Keratinocyte (primary cell): ENCODE measurements around the gene LRFN3. TPM values are rescaled to one million over a fixed set of nuclear protein-coding genes. Genes with fewer than 3 reads are reported as not detected.
"Not testable (repeated sequence)": the region's sequence is repeated elsewhere in the genome, so short reads cannot be mapped to it uniquely, and the experiment has no call there.

Experiments used
- DNase-seq: peaks from one replicate; pipeline ENCODE4 v3.0.0-alpha.2; 2011; ENCODE audit warnings: low read depth, missing footprints, low spot score
- FAIRE-seq: peaks from 2 replicates; lab custom pipeline; 2011; peaks lifted over from hg19 to GRCh38; lab: Jason Lieb, UNC
- H2AFZ ChIP-seq: 2 replicates; pipeline ENCODE4 v1.6.0; 2012; ENCODE audit warnings: low read length, control low read depth, inconsistent platforms; ENCODE audit not compliant: control insufficient read depth
- H3K27ac ChIP-seq: 2 replicates; pipeline ENCODE4 v1.5.1; 2011; ENCODE audit warnings: low read length; ENCODE audit not compliant: control insufficient read depth, insufficient read depth
- H3K27me3 ChIP-seq: 3 replicates; pipeline ENCODE4 v1.6.0; 2011; ENCODE audit warnings: low read length; ENCODE audit not compliant: control insufficient read depth, insufficient read depth; ENCODE audit errors: extremely low read depth
- H3K36me3 ChIP-seq, 2 experiments: 2 replicates in 1 of 2; 3 replicates in 1 of 2; pipeline ENCODE4 v1.5.1; 2011; ENCODE audit warnings: low read length in 2 of 2, mild to moderate bottlenecking in 1 of 2; ENCODE audit not compliant: control insufficient read depth in 2 of 2, insufficient read depth in 2 of 2; ENCODE audit errors: extremely low read depth in 1 of 2
- H3K4me1 ChIP-seq: 3 replicates; pipeline ENCODE4 v1.5.1; 2011; ENCODE audit warnings: low read length; ENCODE audit not compliant: control insufficient read depth, insufficient read depth; ENCODE audit errors: extremely low read depth
- H3K4me2 ChIP-seq: 3 replicates; pipeline ENCODE4 v1.6.0; 2011; ENCODE audit warnings: low read depth, low read length; ENCODE audit not compliant: control insufficient read depth, insufficient read depth; ENCODE audit errors: extremely low read depth
- H3K4me3 ChIP-seq, 3 experiments: fragments of 200-600 bp in 1 of 3; sonication (generic) in 1 of 3; 2 replicates in 2 of 3; 3 replicates in 1 of 3; pipeline ENCODE4 v1.5.1; 2011 to 2016; ENCODE audit warnings: low read length in 3 of 3, mild to moderate bottlenecking in 3 of 3, control low read depth in 2 of 3, inconsistent platforms in 1 of 3, low read depth in 1 of 3, mixed read lengths in 1 of 3, mixed run types in 1 of 3, moderate library complexity in 1 of 3; ENCODE audit not compliant: control insufficient read depth in 2 of 3, insufficient read depth in 2 of 3; ENCODE audit errors: extremely low read depth in 1 of 3
- H3K79me2 ChIP-seq: 2 replicates; pipeline ENCODE4 v1.6.0; 2012; ENCODE audit warnings: low read length; ENCODE audit not compliant: control insufficient read depth, insufficient read depth
- H3K9ac ChIP-seq: 3 replicates; pipeline ENCODE4 v1.6.0; 2011; ENCODE audit warnings: low read length; ENCODE audit not compliant: control insufficient read depth, insufficient read depth; ENCODE audit errors: extremely low read depth
- H3K9me1 ChIP-seq: 3 replicates; pipeline ENCODE4 v1.6.0; 2011; ENCODE audit warnings: low read length; ENCODE audit not compliant: control insufficient read depth, insufficient read depth; ENCODE audit errors: extremely low read depth
- H3K9me3 ChIP-seq: 2 replicates; pipeline ENCODE4 v1.5.1; 2012; ENCODE audit warnings: low read depth, low read length; ENCODE audit not compliant: control insufficient read depth
- H4K20me1 ChIP-seq: 3 replicates; pipeline ENCODE4 v1.6.0; 2011; ENCODE audit warnings: low read length; ENCODE audit not compliant: control insufficient read depth, insufficient read depth; ENCODE audit errors: extremely low read depth
- EZH2 ChIP-seq: IDR thresholded peaks from one replicate; pipeline ENCODE4 v1.6.1; 2012; ENCODE audit warnings: inconsistent platforms, mild to moderate bottlenecking, low read length, moderate library complexity
- dilution Hi-C: fragments of 300-500 bp; cut with MboI; formaldehyde crosslinking; loops from one replicate; pipeline ENCODE4 v1.7.0; 2020; ENCODE audit warnings: low sequenced_read_pairs; ENCODE audit not compliant: extremely low pct_ligation_motif_present
- polyA plus RNA-seq, 5 experiments: library from polyadenylated mRNA; depleted of rRNA in 3 of 5; stranded (reverse) in 3 of 5; stranded (forward) in 1 of 5; unstranded in 1 of 5; fragments of >200 nt; gene quantifications; 1 replicate in 1 of 5; 2 replicates in 3 of 5; 3 replicates in 1 of 5; pipeline versions ENCODE4 v1.2.1 to v1.2.3, GENCODE V29; 2011 to 2012; ENCODE audit warnings: missing spikeins in 2 of 5, low read depth in 1 of 5, low replicate concordance in 1 of 5
- TF ChIP-seq, protein P1 (sequence below), 3 experiments: IDR thresholded peaks in 1 of 3; conservative IDR thresholded peaks in 1 of 3; optimal IDR thresholded peaks in 1 of 3; 2 replicates in 2 of 3; 3 replicates in 1 of 3; pipeline versions ENCODE3 to v1.5.1; 2011; ENCODE audit warnings: low read length in 3 of 3, mild to moderate bottlenecking in 3 of 3, moderate library complexity in 2 of 3, control low read depth in 1 of 3, inconsistent platforms in 1 of 3; ENCODE audit not compliant: insufficient read depth in 2 of 3; ENCODE audit errors: extremely low read depth in 1 of 3

LRFN3 gene
- polyA plus RNA-seq, 1 donor (not counting 4 experiments of a cell fraction or from before 2014, with no cell fraction given), result 0.73 TPM

DNA sequence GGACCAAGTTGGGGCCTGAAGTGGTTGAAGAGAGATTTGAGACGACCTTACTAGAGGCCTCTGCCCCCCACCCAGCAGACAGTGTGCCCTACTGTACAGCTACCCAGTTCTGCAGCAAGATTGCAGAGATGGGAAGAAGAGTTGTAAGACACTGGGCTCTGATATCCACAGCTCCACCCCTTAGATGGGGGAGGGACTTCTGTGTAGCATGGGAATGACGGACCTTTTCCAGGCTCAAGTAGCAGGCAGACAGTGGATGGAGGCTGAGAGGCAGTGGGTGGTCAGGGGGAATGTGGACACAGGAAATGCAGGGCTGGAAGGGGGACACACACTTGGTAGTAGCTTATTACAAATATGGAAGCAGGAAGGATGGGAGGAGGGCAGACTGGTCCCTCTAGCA, 13.0 kb downstream of the LRFN3 start:
- TF ChIP-seq, protein P1, sequence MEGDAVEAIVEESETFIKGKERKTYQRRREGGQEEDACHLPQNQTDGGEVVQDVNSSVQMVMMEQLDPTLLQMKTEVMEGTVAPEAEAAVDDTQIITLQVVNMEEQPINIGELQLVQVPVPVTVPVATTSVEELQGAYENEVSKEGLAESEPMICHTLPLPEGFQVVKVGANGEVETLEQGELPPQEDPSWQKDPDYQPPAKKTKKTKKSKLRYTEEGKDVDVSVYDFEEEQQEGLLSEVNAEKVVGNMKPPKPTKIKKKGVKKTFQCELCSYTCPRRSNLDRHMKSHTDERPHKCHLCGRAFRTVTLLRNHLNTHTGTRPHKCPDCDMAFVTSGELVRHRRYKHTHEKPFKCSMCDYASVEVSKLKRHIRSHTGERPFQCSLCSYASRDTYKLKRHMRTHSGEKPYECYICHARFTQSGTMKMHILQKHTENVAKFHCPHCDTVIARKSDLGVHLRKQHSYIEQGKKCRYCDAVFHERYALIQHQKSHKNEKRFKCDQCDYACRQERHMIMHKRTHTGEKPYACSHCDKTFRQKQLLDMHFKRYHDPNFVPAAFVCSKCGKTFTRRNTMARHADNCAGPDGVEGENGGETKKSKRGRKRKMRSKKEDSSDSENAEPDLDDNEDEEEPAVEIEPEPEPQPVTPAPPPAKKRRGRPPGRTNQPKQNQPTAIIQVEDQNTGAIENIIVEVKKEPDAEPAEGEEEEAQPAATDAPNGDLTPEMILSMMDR (optimal IDR thresholded peaks at IDR 0.05 in 1 of 3, IDR thresholded peaks at IDR 0.05 in 1 of 3, conservative IDR thresholded peaks at IDR 0.05 in 1 of 3; ENCODE audit: extremely low read depth in 1 of 3, insufficient read depth in 2 of 3, low read length in 3 of 3), result no peak
- no peak for TF ChIP-seq EZH2
- peaks cover 4% of the 10 kb centered on the region for H4K20me1 ChIP-seq
- H3K4me2 ChIP-seq, result no peak overlapping the region
- no peak overlapping the region for H3K9ac ChIP-seq
- no peaks in the 10 kb centered on the region for H3K79me2 ChIP-seq
- no peak overlapping the region for H2AFZ ChIP-seq
- no peak for FAIRE-seq
- no peak overlapping the region for H3K4me3 ChIP-seq
- DNase-seq, result no peak
- no peaks in the 10 kb centered on the region for H3K9me3 ChIP-seq
- H3K4me1 ChIP-seq, result no peaks in the 10 kb centered on the region
- dilution Hi-C loops, result no loop called here
- no peaks in the 10 kb centered on the region for H3K27me3 ChIP-seq
- H3K27ac ChIP-seq, result no peak overlapping the region
- no peaks in the 10 kb centered on the region for H3K9me1 ChIP-seq
- peaks cover 0 to 2% of the 10 kb centered on the region in 2 experiments for H3K36me3 ChIP-seq

DNA sequence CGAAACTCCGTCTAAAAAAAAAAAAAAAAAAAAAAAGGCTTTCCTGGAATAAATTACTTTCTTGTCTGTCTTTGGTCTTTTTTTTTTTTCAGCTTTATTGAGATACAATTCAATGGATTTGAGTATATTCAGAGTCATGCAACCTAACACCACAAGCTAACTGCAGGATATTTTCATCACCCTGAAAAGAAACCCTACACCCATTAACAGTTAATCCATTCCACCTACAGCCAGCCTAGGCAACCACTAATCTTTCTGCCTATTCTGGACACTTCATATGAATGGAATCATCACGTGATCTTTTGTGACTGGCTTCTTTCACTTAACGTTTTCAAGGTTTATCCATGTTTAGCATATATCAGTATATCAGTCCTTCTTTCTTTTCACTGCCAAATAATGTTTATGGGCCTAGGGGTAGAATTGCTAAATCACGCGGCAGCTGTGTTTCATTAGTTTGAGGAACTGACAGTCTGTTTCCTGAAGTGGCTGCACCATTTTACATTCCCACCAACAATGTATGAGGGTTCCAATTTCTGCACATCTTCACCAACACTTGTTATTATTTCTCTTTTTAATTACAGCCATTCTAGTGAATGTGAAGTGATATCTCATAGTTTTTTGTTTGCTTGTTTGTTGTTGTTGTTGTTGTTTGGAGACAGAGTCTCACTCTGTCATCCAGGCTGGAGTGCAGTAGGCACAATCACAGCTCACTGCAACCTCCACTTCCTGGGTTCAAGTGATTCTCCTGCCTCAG, 19.9 kb downstream of the LRFN3 start:
- DNase-seq (no peak), FAIRE-seq (no peak)
- H3K79me2 ChIP-seq, result no peaks in the 10 kb centered on the region
- no peak overlapping the region for H2AFZ ChIP-seq
- H3K36me3 ChIP-seq, result no peaks in the 10 kb centered on the region
- dilution Hi-C loops, result no loop called here
- H4K20me1 ChIP-seq, result peaks cover 4% of the 10 kb centered on the region
- TF ChIP-seq, protein P1 (optimal IDR thresholded peaks at IDR 0.05 in 1 of 3, IDR thresholded peaks at IDR 0.05 in 1 of 3, conservative IDR thresholded peaks at IDR 0.05 in 1 of 3; ENCODE audit: extremely low read depth in 1 of 3, insufficient read depth in 2 of 3, low read length in 3 of 3), result no peak
- no peak for TF ChIP-seq EZH2
- no peaks in the 10 kb centered on the region for H3K9me1 ChIP-seq
- H3K27ac ChIP-seq, result no peak overlapping the region
- no peak overlapping the region for H3K4me3 ChIP-seq
- peaks cover 33% of the 10 kb centered on the region for H3K27me3 ChIP-seq
- no peak overlapping the region for H3K9ac ChIP-seq
- H3K4me2 ChIP-seq, result no peak overlapping the region
- H3K4me1 ChIP-seq, result no peaks in the 10 kb centered on the region
- no peaks in the 10 kb centered on the region for H3K9me3 ChIP-seq

DNA sequence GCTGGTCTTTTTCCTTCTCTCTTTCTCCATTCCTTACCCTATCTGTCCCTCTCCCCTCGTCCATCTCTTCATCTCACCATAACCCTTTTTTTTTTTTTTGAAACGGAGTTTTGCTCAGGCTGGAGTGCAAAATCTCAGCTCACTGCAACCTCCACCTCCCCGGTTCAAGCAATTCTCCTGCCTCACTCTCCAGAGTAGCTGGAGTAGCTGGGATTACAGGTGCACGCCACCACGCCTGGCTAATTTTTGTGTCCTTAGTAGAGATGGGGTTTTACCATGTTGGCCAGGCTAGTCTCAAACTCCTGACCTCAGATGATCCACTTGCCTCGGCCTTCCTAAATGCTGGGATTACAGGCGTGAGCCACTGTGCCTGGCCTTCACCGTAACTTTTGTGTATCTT, 21.2 kb downstream of the LRFN3 start:
- H3K27ac ChIP-seq, H3K4me3 ChIP-seq, H2AFZ ChIP-seq, FAIRE-seq, H3K9me1 ChIP-seq, H3K36me3 ChIP-seq, DNase-seq, H3K9ac ChIP-seq, H3K79me2 ChIP-seq, H4K20me1 ChIP-seq, H3K4me2 ChIP-seq, H3K9me3 ChIP-seq, dilution Hi-C loops, H3K4me1 ChIP-seq: not testable (repeated sequence)
- peaks cover 33% of the 10 kb centered on the region for H3K27me3 ChIP-seq
